Measurements from ENCODE around the gene PFN4. TPM values are rescaled to one million over a fixed set of nuclear protein-coding genes. Genes with fewer than 3 reads are reported as not detected.
A peak's percentile ranks its signal among the peaks of the same experiment; 100 is the strongest.

The PFN4 gene
- total and polyA plus RNA-seq, 9 of the 15 experiments (the other 6 are each of a cell fraction or from before 2014, with no cell fraction given), result 0.07 to 0.54 (median 0.31) TPM; not detected in 2

DNA sequence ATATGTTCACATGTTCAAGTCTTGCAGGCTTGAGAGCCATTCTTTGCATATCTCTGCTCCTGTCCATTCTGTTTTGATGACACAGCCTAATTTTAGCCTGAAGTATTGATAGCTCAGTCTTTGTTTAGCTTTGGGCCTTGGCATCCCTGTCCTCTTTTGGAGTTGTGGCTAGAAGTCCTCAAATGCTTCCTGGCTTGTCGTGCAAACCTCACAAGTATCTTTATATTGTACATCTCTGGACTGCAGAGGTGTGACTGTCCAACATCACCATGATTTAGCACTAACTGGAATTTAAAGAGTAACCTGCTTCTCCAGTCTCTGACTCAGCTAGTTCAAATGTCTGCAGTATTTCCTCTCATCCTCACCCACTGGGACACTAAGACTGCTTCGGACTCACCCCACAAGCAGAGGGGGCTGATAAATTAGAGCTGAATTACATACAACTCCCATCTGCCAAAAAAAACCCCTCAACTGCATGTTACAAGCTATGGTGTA lies 11.7 kb downstream of the PFN4 start (continued):
- TF ChIP-seq SIRT6 (IDR thresholded peaks at IDR 0.05; ENCODE audit: low read depth, low read length), result no peak
- TF ChIP-seq HMGN3 (IDR thresholded peaks at IDR 0.05; ENCODE audit: borderline replicate concordance, extremely low read depth, insufficient read length, low read depth, low read length), result no peak
- TF ChIP-seq ZNF609 (CRISPR knock-in tag; IDR thresholded peaks at IDR 0.05; ENCODE audit: borderline replicate concordance), result no peak
- no peak for TF ChIP-seq PYGO2 (tag; IDR thresholded peaks at IDR 0.05)
- TF ChIP-seq, protein P1, sequence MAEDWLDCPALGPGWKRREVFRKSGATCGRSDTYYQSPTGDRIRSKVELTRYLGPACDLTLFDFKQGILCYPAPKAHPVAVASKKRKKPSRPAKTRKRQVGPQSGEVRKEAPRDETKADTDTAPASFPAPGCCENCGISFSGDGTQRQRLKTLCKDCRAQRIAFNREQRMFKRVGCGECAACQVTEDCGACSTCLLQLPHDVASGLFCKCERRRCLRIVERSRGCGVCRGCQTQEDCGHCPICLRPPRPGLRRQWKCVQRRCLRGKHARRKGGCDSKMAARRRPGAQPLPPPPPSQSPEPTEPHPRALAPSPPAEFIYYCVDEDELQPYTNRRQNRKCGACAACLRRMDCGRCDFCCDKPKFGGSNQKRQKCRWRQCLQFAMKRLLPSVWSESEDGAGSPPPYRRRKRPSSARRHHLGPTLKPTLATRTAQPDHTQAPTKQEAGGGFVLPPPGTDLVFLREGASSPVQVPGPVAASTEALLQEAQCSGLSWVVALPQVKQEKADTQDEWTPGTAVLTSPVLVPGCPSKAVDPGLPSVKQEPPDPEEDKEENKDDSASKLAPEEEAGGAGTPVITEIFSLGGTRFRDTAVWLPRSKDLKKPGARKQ (CRISPR knock-in tag; IDR thresholded peaks at IDR 0.05), result no peak
- TF ChIP-seq FOXK2 (conservative IDR thresholded peaks at IDR 0.05 in 1 of 2, IDR thresholded peaks at IDR 0.05 in 1 of 2; ENCODE audit: low read depth in 2 of 2), result no peak
- TF ChIP-seq ZNF316 (IDR thresholded peaks at IDR 0.05), result peak; percentile 95
- TF ChIP-seq NR2C2 (CRISPR knock-in tag; IDR thresholded peaks at IDR 0.05), result no peak
- no peak for TF ChIP-seq NR2C2 (tag; IDR thresholded peaks at IDR 0.05)
- no peak for TF ChIP-seq NCOA2 (IDR thresholded peaks at IDR 0.05; ENCODE audit: partially characterized antibody in 2 of 2)
- TF ChIP-seq KDM2B (CRISPR knock-in tag; IDR thresholded peaks at IDR 0.05), result no peak
- TF ChIP-seq MEF2A (IDR thresholded peaks at IDR 0.05; ENCODE audit: control insufficient read depth, low read depth, low read length), result no peak
- TF ChIP-seq ZKSCAN8 (CRISPR knock-in tag; IDR thresholded peaks at IDR 0.05), result no peak
- TF ChIP-seq, protein P2, sequence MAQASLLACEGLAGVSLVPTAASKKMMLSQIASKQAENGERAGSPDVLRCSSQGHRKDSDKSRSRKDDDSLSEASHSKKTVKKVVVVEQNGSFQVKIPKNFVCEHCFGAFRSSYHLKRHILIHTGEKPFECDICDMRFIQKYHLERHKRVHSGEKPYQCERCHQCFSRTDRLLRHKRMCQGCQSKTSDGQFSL (CRISPR knock-in tag; IDR thresholded peaks at IDR 0.05), result no peak
- TF ChIP-seq, protein P2 (tag; IDR thresholded peaks at IDR 0.05), result no peak
- TF ChIP-seq, protein P3, sequence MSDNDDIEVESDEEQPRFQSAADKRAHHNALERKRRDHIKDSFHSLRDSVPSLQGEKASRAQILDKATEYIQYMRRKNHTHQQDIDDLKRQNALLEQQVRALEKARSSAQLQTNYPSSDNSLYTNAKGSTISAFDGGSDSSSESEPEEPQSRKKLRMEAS (CRISPR knock-in tag; IDR thresholded peaks at IDR 0.05), result no peak
- no peak for TF ChIP-seq SMC3 (conservative IDR thresholded peaks at IDR 0.05; ENCODE audit: insufficient read depth, low read depth, low read length)
- no peak for TF ChIP-seq TAF15 (IDR thresholded peaks at IDR 0.05; ENCODE audit: low read depth, low read length)
- no peak for TF ChIP-seq SMARCC2 (IDR thresholded peaks at IDR 0.05; ENCODE audit: low read depth)
- no peak for TF ChIP-seq PCBP2 (IDR thresholded peaks at IDR 0.05; ENCODE audit: low read depth, low read length, poor library complexity, severe bottlenecking)
- TF ChIP-seq ZBTB7A (IDR thresholded peaks at IDR 0.05; ENCODE audit: borderline replicate concordance, control insufficient read depth, low read depth, low read length), result no peak
